GM12891 (cell line): ENCODE measurements around the gene HOPX.

Experiments used
- PAX5 ChIP-seq: IDR thresholded peaks from 2 replicates; pipeline ENCODE4 v1.6.1; 2011; ENCODE audit warnings: low read length, moderate library complexity, mild to moderate bottlenecking; ENCODE audit not compliant: insufficient read depth, severe bottlenecking
- POLR2A ChIP-seq: IDR thresholded peaks from 2 replicates; pipeline ENCODE4 v1.6.1; 2011; ENCODE audit warnings: low read depth, low read length, control low read depth
- POLR2AphosphoS5 ChIP-seq: IDR thresholded peaks from 2 replicates; pipeline ENCODE4 v1.6.1; 2011; ENCODE audit warnings: low read depth, low read length, control low read depth

GRCh38 chr4:56653461-56654237, 27.4 kb downstream of the HOPX start:
- TF ChIP-seq POLR2AphosphoS5 (no peak), POLR2A (no peak), PAX5 (no peak)
